Measurements from ENCODE around the gene IQGAP3. TPM values are rescaled to one million over a fixed set of nuclear protein-coding genes. Genes with fewer than 3 reads are reported as not detected.

The IQGAP3 gene
- total RNA-seq, 1 donor from 2014 or later: 9.8 TPM

GRCh38 chr1:156511644-156512043 is 60.7 kb downstream of the IQGAP3 start:
- peak; percentile 4 for DNase-seq (ENCODE audit: low spot score)
- H3K27me3 Mint-ChIP-seq (ENCODE audit: low read depth): peaks cover 4% of the 10 kb centered on the region
- no peak overlapping the region for H3K4me3 Mint-ChIP-seq (ENCODE audit: unreplicated experiment)
- no peaks in the 10 kb centered on the region for H3K9me3 Mint-ChIP-seq (ENCODE audit: low read depth)
- H3K4me1 Mint-ChIP-seq (ENCODE audit: low read depth): peaks cover 17% of the 10 kb centered on the region
- TF ChIP-seq, protein P1, sequence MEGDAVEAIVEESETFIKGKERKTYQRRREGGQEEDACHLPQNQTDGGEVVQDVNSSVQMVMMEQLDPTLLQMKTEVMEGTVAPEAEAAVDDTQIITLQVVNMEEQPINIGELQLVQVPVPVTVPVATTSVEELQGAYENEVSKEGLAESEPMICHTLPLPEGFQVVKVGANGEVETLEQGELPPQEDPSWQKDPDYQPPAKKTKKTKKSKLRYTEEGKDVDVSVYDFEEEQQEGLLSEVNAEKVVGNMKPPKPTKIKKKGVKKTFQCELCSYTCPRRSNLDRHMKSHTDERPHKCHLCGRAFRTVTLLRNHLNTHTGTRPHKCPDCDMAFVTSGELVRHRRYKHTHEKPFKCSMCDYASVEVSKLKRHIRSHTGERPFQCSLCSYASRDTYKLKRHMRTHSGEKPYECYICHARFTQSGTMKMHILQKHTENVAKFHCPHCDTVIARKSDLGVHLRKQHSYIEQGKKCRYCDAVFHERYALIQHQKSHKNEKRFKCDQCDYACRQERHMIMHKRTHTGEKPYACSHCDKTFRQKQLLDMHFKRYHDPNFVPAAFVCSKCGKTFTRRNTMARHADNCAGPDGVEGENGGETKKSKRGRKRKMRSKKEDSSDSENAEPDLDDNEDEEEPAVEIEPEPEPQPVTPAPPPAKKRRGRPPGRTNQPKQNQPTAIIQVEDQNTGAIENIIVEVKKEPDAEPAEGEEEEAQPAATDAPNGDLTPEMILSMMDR (IDR thresholded peaks at IDR 0.05): no peak
- no peak overlapping the region for H3K27ac Mint-ChIP-seq (ENCODE audit: unreplicated experiment)
- H3K36me3 Mint-ChIP-seq (ENCODE audit: low read depth): no peaks in the 10 kb centered on the region

DNA sequence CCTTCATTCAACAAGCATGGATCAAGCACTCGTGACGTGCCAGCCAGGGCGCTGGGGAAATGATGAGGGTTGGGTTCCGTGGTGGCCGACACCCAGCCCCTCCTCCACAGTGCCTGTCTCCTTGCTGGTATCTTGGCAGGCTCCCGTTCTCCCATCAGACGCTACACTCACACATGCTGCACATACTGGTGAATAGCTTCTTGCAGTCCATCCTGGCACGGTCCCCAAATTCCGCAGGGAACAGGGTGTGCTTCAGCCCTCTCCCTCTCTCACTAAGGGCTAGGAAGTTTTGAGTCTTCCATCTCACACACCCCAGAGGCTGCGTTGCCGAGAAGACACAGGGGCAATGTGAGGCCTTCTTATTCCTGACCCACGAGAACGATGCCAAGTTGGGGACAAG is 61.7 kb downstream of the IQGAP3 start:
- TF ChIP-seq, protein P1 (IDR thresholded peaks at IDR 0.05): no peak
- H3K27ac Mint-ChIP-seq (ENCODE audit: unreplicated experiment): peak overlapping the region; percentile 83
- no peak overlapping the region for H3K4me3 Mint-ChIP-seq (ENCODE audit: unreplicated experiment)
- peaks cover 4% of the 10 kb centered on the region for H3K27me3 Mint-ChIP-seq (ENCODE audit: low read depth)
- H3K9me3 Mint-ChIP-seq (ENCODE audit: low read depth): no peaks in the 10 kb centered on the region
- DNase-seq (ENCODE audit: low spot score): peak; percentile 79
- peaks cover 21% of the 10 kb centered on the region for H3K4me1 Mint-ChIP-seq (ENCODE audit: low read depth)
- H3K36me3 Mint-ChIP-seq (ENCODE audit: low read depth): no peaks in the 10 kb centered on the region

- H3K4me3 Mint-ChIP-seq (ENCODE audit: unreplicated experiment): no peak overlapping the region
- peaks cover 4% of the 10 kb centered on the region for H3K27me3 Mint-ChIP-seq (ENCODE audit: low read depth)
- DNase-seq (ENCODE audit: low spot score): peak; percentile 63
- no peak overlapping the region for H3K27ac Mint-ChIP-seq (ENCODE audit: unreplicated experiment)
- TF ChIP-seq, protein P1 (IDR thresholded peaks at IDR 0.05): no peak
- peaks cover 33% of the 10 kb centered on the region for H3K4me1 Mint-ChIP-seq (ENCODE audit: low read depth)
- H3K9me3 Mint-ChIP-seq (ENCODE audit: low read depth): no peaks in the 10 kb centered on the region
- no peaks in the 10 kb centered on the region for H3K36me3 Mint-ChIP-seq (ENCODE audit: low read depth)
Measured at GRCh38 chr1:156509424-156510034, 62.8 kb downstream of the IQGAP3 start.

- no peak overlapping the region for H3K4me3 Mint-ChIP-seq (ENCODE audit: unreplicated experiment)
- no peak overlapping the region for H3K27ac Mint-ChIP-seq (ENCODE audit: unreplicated experiment)
- no peaks in the 10 kb centered on the region for H3K9me3 Mint-ChIP-seq (ENCODE audit: low read depth)
- peaks cover 4% of the 10 kb centered on the region for H3K27me3 Mint-ChIP-seq (ENCODE audit: low read depth)
- DNase-seq (ENCODE audit: low spot score): peak; percentile 44
- H3K4me1 Mint-ChIP-seq (ENCODE audit: low read depth): peaks cover 39% of the 10 kb centered on the region
- H3K36me3 Mint-ChIP-seq (ENCODE audit: low read depth): no peaks in the 10 kb centered on the region
- TF ChIP-seq, protein P1 (IDR thresholded peaks at IDR 0.05): no peak
Measured at GRCh38 chr1:156508955-156509234, 63.5 kb downstream of the IQGAP3 start.

DNA sequence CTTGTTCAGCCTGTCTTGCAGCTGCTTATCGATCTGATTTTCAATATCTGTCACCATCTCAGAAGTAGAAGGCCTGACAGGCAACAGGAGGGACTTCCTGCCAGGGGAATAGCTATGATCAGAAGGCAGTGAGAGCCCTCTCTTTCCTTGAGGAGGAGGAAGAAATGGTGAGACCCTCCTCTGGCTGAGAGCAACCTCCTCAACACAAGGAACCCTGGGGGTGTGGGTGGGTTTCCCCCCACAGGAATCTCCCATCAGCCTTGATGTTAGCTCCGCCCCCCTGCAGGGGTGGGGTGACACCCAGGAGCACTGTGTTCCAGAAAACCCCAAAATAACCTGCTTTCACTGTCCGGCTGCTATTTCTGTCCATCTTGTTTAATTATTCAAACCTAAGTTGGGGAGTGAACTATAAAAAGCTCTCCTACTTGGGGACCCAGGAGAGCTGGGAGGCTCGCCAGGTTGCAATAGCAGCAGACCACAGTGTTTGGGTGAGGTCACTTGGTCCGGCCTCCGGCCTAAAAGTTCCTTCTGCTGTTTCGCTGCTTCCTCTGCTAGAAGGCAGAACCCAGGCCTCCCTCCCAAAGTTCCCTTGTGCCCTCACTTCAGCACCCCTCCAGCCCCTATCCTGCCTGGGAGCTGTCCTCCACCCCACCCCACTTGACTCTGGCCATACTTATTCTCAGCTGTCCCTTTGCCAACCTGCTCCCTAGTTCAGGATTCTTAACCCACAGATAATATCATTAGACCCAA is 64.0 kb downstream of the IQGAP3 start:
- Mint-ChIP-seq H3K36me3 (ENCODE audit: low read depth) (no peaks in the 10 kb centered on the region), H3K27me3 (ENCODE audit: low read depth) (peaks cover 4% of the 10 kb centered on the region), H3K4me1 (ENCODE audit: low read depth) (peaks cover 44% of the 10 kb centered on the region), H3K4me3 (ENCODE audit: unreplicated experiment) (no peak overlapping the region), H3K27ac (ENCODE audit: unreplicated experiment) (no peak overlapping the region), H3K9me3 (ENCODE audit: low read depth) (no peaks in the 10 kb centered on the region)
- TF ChIP-seq, protein P1 (IDR thresholded peaks at IDR 0.05): no peak
- peak; percentile 57 for DNase-seq (ENCODE audit: low spot score)
